ENCODE data around the gene KAZN.

KAZN gene

GRCh38 chr1:14746393-14746792, 147.9 kb downstream of the KAZN start:
- no peak for DNase-seq

DNA sequence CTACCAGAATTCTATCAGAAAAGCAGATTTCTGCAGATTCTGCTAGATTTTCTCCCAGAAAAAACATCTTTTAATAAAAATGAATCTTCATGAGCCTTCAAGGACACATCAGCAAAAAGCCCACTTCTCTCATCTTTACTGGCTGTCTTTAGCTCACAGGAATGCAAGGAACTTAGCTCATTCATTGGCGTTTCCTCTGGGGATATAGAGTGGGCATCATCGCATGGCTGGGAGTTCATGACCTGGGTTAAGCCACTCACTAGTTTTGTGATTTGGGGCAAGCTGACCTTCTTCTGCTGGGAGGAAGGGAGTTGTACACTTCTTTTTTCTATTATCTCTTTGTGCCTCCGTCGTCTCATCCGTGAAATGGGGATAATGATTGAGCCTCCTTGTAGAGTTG, 149.7 kb downstream of the KAZN start:
- DNase-seq = no peak

DNA sequence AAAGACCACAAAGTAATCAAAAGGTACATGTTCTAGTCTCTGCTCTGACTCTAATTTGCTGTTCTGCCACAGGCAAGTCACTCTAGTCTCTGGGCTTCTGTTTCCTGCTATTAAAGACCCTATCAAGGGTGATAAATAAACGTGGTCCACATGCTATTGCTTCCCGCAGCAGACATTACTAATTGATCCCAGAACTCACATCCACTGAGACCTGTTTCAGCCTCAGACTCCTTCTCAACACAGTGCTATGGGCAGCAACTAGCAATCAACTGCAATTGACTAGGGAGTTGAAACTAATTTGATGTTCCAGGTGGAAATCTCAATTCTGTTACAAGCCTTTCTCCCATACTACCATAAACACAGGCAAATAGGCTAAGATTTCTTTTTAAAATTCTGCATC, 150.5 kb downstream of the KAZN start:
- no peak for DNase-seq

- DNase-seq = no peak
Observed at GRCh38 chr1:14750490-14750889, 152.0 kb downstream of the KAZN start.

DNA sequence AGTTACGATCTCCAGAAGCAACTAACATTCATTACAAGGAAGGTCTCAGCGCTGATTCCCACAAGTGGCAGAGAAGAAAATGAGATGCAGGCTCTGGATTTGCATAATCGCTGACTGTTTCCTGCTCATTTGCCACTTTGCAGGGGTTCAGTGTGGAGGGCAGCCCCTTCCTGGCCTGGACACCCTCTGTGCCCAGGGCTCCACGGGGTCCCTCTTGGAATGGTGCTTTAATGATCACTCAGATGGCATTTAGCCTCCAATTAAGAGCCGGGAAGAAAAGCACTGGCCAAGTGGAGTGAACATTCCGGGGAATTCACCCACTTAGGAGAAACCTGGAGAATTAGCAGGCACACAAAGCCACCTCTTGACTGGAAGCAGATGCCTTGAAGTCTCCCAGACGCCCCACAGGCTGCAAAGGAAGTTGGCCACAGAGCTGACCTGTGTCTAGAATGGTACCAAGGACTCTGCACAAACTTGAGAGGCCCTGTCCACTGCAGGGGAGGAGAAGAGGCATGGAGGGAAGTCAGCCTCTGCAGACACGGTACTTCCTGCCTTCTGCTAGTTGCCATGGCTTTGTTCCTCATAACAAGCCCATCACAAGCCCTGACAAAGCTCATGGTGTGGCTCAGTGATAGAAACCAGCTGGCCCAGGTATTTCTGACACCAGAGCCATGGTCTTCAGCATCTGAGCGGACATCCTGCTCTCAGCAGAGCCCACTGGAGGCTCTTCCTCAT, 157.2 kb downstream of the KAZN start:
- no peak for DNase-seq

DNA sequence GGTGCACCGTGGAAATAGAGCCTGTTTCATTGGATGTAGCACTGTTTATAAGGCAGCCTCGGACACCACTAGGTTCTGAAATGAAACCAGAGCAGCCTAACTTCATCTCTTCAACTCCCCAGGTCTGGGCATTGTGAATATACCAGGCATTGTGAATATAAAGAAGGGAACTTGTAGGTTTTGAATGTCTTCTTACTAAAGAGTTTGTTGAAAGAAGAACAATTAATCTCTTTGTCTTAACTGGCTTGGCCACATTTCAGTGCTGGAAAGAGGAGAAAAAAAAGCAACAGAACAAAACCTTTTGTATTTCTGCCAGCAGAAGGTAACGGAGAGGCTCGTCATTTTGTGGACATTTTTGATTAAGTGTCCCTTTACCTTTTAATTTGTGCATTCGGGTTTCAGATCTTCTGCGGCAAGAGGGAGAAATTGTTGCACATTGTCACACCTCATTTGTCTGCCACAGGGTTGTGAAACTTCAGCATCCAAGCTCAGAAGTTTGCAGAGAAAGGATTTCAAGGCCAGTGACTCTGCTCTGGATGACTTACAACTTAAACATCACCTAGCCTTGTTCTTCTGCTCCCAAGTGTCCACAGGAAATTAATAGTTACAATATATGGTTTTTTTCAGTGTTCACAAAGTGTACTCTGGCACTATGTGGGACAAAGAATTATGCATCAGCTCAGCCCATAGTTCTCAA, 158.3 kb downstream of the KAZN start:
- no peak for DNase-seq

DNA sequence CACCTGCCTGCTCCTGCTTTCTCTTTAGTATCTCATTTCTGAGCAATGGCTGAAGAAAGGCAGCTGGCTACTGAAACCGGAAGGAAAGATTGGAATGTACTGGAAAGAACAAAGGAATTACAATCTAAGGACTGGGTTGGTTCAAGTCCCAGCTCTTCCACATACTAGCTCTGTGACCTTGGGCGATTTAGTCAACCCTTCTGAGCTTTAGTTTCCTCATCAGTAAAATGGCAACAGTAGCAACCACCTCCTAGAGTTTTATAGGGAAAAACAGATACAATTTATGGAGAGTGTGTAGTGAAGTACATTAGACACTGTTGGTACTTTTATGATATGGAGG, 158.8 kb downstream of the KAZN start:
- no peak for DNase-seq

DNA sequence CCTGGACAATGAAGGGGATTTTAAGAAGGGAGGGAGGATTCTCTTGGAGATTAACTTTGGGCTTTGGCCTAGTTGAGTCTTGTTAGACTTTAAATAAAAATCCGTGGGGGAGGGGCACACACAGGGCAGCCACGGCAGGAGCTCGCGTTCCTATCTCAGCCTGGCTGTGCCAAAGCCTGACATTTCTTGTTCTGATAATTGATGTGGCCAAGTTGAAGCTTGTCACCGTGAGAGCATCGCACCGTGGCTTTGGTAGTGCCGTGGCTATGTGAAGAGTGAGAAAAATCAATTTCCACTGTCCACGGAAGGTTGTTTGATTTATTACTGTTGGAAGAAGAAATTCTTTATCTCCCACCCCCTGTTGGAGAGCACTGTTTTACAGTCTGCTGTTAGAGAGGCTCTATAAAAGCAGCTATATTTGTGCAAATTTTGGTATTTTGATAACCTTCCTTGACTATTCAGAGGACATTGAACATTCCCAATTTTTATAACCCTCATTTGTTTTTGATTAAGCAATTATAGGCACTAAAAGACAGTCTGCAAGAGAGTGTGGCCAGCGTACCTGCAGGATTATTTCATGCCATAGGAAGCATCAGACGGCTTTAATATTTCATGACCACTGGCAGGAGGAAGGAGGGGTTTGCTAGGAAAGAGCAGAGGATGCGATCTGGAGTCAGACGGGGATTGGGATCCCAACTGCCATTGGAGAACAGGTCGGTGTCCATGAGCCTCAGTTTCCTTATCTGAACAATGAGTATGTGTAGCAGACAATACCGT, 160.7 kb downstream of the KAZN start:
- no peak for DNase-seq

DNA sequence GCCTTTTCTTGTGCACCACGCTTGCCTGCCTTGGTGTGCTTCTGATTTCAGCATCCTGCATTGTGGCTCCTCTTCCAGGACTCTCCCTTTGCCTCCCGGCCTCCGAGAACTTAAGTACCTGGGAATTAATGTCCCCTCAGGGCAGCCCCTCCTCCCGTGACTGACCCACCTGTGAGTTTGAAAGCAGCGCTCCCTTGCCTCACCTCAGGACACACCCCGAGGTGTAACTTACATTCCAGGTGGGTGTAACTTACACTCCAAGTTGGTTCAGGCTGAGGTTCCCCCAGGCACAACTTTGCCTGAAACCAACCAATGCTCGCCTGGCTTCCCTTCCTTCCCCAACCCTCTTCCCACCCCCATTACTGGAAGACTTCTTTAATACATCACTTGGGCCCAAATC, 161.4 kb downstream of the KAZN start:
- DNase-seq = no peak

DNA sequence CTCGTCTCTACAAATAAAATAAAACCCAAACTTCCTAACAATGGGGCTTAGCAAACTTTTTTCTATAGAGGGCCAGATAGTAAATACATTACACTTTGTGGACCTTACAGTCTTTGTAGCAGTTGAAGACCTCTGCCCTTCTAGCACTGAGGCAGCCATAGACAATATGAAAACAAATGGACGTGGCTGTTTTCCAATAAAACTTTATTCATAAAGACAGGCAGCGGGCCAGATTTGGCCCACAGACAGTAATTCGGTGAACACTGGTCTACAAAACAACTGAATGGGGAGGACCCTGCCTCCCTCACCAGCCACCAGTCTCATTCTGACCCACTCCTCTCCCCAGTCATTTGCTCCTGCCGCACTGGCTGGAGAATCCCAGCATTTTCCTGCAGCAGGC, 162.3 kb downstream of the KAZN start:
- no peak for DNase-seq

DNA sequence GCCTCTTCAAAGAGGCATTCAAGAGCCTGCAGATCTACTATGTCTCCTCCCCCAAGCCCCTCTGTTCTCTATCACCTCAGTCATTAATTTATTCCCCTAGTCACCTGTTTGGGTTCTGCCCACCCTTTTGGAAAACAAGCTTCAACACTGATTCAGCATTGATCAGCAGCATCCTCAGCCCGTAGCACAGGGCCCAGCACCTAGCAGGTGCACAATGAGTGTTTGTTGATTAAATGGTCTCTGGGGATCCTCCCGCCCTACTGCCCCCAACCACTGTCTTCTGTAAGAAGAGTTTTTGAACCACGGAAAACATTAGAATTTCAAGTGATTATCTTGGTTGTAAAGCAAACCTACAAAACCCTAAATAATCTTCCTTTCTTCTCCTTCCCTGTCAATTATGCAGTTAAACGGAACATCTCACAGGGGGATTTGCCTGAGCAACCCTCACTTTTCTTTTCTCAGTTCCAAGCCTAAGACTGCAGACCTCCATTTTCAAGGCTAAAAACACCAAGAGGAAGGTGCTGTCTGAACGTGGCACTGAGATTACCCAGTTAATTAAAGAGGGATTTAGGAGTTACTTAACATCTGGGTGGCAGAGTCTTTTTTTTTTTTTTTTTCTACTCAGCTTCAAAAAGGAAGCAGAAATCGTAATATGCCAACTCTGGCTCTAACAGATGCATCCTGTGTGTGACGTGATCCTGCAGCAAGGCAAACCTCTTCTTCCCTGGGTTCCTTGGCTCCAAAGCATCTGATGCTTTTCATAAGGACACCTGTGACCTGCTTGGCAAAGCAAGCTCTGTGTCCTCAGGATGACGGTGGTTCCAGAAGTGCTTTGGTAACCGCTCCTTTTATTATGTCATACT, 163.0 kb downstream of the KAZN start:
- no peak for DNase-seq

DNA sequence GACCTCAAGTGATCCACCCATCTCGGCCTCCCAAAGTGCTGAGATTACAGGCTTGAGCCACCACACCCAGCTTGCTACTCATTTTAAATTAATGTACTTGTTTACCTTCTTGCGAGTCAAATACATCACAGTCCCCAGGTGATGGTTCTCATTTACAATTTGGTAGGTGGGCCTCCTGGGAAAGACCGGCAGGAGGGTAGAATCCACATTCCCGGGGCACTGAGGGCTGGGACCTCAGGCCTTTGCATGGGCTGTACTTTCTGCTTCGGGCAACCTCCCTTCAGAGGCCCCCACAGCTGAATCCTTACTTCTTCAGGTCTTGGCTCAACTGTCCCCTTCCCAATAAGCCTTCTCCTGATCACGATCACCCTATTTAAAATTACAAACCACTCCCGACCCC, 165.5 kb downstream of the KAZN start:
- DNase-seq = no peak

GRCh38 chr1:14765773-14766172, 167.3 kb downstream of the KAZN start:
- no peak for DNase-seq

GRCh38 chr1:14767075-14767474, 168.6 kb downstream of the KAZN start:
- no peak for DNase-seq

- DNase-seq = no peak
Observed at GRCh38 chr1:14768582-14769304, 170.3 kb downstream of the KAZN start.

GRCh38 chr1:14769486-14770274, 171.2 kb downstream of the KAZN start:
- no peak for DNase-seq

- no peak for DNase-seq
Observed at GRCh38 chr1:14773396-14774025, 175.0 kb downstream of the KAZN start.

GRCh38 chr1:14774225-14774624, 175.7 kb downstream of the KAZN start:
- DNase-seq = no peak

GRCh38 chr1:14774988-14775387, 176.5 kb downstream of the KAZN start:
- DNase-seq = no peak

GRCh38 chr1:14775434-14775833, 176.9 kb downstream of the KAZN start:
- no peak for DNase-seq

Measured in CD4-positive, alpha-beta T cell treated with Interleukin-12 subunit alpha and Interleukin-12 subunit beta, for 1 hour (primary cell).